GM19023 (cell line): ENCODE data around the gene FBXO42.
"Not testable (repeated sequence)": the region's sequence is repeated elsewhere in the genome, so short reads cannot be mapped to it uniquely, and the experiment has no call there.

Experiments
- ATAC-seq: cut with Tn5 transposase; IDR thresholded peaks from one replicate; pipeline ENCODE4 v1.9.1; 2021; ENCODE audit warnings: mild to moderate bottlenecking, moderate library complexity; ENCODE audit not compliant: unreplicated experiment

Gene FBXO42

GRCh38 chr1:16372535-16373285, 20.4 kb upstream of the FBXO42 start:
- no peak for ATAC-seq

- no peak for ATAC-seq
Measured at GRCh38 chr1:16371725-16372124, 19.4 kb upstream of the FBXO42 start.

GRCh38 chr1:16369821-16370220, 17.5 kb upstream of the FBXO42 start:
- no peak for ATAC-seq

GRCh38 chr1:16367968-16368890, 15.9 kb upstream of the FBXO42 start:
- ATAC-seq = no peak

GRCh38 chr1:16367258-16367967, 15.1 kb upstream of the FBXO42 start:
- peak; percentile 62 for ATAC-seq

- ATAC-seq = peak; percentile 69
Measured at GRCh38 chr1:16366722-16367257, 14.5 kb upstream of the FBXO42 start, which contains the start of gene SZRD1. SZRD1 (plus strand) TSS chr1:16367242; CDS start chr1:16367258, 16 bp downstream.

- not testable (repeated sequence) for ATAC-seq
Measured at GRCh38 chr1:16365146-16365498, 12.8 kb upstream of the FBXO42 start.

- no peak for ATAC-seq
Measured at GRCh38 chr1:16356867-16357266, 4.6 kb upstream of the FBXO42 start.

GRCh38 chr1:16354619-16355018, 2.3 kb upstream of the FBXO42 start:
- ATAC-seq = no peak

GRCh38 chr1:16352842-16353535, 709 bp upstream of the FBXO42 start:
- ATAC-seq = no peak

GRCh38 chr1:16351456-16351993, 755 bp downstream of the FBXO42 start:
- no peak for ATAC-seq

GRCh38 chr1:16349847-16350406, 2.4 kb downstream of the FBXO42 start:
- ATAC-seq = no peak

GRCh38 chr1:16348414-16349182, 3.7 kb downstream of the FBXO42 start:
- no peak for ATAC-seq

GRCh38 chr1:16343276-16343675, 9.0 kb downstream of the FBXO42 start:
- ATAC-seq = not testable (repeated sequence)

- no peak for ATAC-seq
Measured at GRCh38 chr1:16342331-16343062, 9.8 kb downstream of the FBXO42 start.

- ATAC-seq = no peak
Measured at GRCh38 chr1:16340673-16341072, 11.6 kb downstream of the FBXO42 start.

- no peak for ATAC-seq
Measured at GRCh38 chr1:16338961-16339360, 13.3 kb downstream of the FBXO42 start.

- ATAC-seq = no peak
Measured at GRCh38 chr1:16334655-16335340, 17.5 kb downstream of the FBXO42 start.
